Sigmoid colon (tissue), 4 donors: ENCODE data around the gene MYO18A.

Source experiments
- POLR2A ChIP-seq, 2 donors: fragments of 450-650 bp; IDR thresholded peaks; one replicate each; pipeline ENCODE4 v1.6.1; 2016; ENCODE audit warnings: antibody characterized with exemption in 2 of 2, mild to moderate bottlenecking in 2 of 2, moderate library complexity in 2 of 2
- POLR2AphosphoS5 ChIP-seq, 4 donors: sonication (generic); formaldehyde crosslinking; IDR thresholded peaks; one replicate each; pipeline ENCODE4 v1.6.1; 2017; ENCODE audit warnings: antibody characterized with exemption in 4 of 4
- TF ChIP-seq, protein P1 (sequence below), 4 experiments: fragments of 450-650 bp in 3 of 4; fragments of 200-600 bp in 1 of 4; IDR thresholded peaks; one replicate each; pipeline ENCODE4 v1.5.1; 2016 to 2019; ENCODE audit warnings: antibody characterized with exemption in 4 of 4, mild to moderate bottlenecking in 3 of 4, moderate library complexity in 2 of 4

DNA sequence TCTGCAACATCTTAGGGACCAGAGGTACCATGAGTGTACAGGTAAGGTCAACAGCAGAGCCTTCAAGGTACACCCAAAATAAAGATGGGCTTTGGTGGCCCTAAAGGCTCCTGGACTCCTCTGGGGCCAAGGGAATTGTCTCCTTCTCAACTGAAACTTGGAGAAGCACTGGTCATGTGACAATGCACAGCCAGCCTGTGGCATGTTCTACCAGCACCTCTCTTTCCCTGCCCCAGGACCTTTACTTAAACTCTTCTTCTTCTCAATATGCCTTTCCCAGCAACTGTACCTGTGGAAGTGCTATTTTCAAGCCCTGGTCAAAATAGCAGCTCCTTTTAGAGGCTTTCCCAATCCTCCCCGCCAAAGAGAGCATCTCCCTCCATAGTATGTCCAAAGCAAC is 108.9 kb downstream of the MYO18A start:
- TF ChIP-seq POLR2AphosphoS5 (IDR thresholded peaks at IDR 0.05): no peak
- TF ChIP-seq, protein P1, sequence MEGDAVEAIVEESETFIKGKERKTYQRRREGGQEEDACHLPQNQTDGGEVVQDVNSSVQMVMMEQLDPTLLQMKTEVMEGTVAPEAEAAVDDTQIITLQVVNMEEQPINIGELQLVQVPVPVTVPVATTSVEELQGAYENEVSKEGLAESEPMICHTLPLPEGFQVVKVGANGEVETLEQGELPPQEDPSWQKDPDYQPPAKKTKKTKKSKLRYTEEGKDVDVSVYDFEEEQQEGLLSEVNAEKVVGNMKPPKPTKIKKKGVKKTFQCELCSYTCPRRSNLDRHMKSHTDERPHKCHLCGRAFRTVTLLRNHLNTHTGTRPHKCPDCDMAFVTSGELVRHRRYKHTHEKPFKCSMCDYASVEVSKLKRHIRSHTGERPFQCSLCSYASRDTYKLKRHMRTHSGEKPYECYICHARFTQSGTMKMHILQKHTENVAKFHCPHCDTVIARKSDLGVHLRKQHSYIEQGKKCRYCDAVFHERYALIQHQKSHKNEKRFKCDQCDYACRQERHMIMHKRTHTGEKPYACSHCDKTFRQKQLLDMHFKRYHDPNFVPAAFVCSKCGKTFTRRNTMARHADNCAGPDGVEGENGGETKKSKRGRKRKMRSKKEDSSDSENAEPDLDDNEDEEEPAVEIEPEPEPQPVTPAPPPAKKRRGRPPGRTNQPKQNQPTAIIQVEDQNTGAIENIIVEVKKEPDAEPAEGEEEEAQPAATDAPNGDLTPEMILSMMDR (IDR thresholded peaks at IDR 0.05): no peak
- TF ChIP-seq POLR2A (IDR thresholded peaks at IDR 0.05): no peak
